CD4-positive, alpha-beta T cell treated with Interferon gamma for 1 hour (primary cell): Measurements from ENCODE around the gene ABCC9.
"Not testable (repeated sequence)": the region's sequence is repeated elsewhere in the genome, so short reads cannot be mapped to it uniquely, and the experiment has no call there.

Experiments
- DNase-seq: peaks from one replicate; pipeline ENCODE4 v3.0.0-alpha.2; 2020

ABCC9 gene

DNA sequence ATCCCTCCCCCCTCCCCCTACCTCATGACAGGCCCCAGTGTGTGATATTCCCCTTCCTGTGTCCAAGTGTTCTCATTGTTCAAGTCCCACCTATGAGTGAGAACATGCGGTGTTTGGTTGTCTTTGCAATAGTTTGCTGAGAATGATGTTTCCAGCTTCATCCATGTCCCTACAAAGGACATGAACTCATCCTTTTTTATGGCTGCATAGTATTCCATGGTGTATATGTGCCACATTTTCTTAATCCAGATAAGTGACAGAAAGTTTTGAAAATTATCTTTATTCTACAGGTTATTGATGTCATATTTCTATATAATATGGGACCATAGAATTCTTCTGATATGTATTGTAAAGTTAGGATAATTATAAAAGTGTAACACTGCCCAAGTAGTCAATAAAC, 11.3 kb downstream of the ABCC9 start:
- not testable (repeated sequence) for DNase-seq

DNA sequence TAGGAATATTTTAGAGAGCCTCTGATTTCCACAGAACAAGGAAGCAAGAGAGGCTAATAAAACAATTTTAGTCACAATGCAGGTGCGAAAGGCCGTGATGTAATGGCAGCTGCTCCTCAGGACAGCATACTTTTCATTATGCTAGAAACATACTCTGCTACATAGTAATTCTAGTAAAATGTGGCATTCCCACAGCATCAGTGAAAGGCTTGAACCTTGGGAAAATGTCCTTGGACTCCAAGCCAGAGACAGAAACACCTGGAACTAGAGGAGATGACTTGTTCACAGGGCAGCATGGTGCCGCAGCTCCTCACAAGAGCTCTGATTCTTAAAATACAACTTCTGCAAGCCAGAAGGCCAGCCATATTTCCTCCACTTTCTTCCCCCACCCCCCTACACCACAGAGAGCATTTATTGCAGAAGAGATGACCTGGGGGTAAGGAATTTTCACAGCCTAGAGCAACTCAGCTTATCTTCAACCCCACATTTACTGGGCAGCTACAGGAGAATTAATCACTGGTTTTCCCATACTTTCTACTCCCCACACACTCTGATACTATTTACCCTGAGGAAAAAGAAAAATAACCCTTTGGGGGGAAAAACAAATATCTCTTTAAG, 15.8 kb downstream of the ABCC9 start:
- no peak for DNase-seq

DNA sequence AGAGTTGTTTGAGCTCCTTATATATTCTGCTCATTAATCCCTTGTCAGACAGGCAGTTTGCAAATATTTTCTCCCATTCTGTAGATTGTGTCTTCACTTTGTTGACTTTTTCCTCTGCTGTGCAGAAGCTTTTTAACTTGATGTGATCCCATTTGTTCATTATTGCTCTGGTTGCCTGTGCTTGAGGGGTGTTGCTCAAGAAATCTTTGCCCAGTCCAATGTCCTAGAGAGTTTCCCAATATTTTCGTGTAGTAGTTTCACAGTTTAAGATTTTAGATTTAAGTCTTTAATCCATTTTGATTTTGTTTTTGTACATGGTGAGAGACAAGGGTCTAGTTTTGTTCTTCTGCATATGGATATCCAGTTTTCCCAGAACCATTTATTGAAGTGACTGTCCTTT, 19.8 kb downstream of the ABCC9 start:
- no peak for DNase-seq

DNA sequence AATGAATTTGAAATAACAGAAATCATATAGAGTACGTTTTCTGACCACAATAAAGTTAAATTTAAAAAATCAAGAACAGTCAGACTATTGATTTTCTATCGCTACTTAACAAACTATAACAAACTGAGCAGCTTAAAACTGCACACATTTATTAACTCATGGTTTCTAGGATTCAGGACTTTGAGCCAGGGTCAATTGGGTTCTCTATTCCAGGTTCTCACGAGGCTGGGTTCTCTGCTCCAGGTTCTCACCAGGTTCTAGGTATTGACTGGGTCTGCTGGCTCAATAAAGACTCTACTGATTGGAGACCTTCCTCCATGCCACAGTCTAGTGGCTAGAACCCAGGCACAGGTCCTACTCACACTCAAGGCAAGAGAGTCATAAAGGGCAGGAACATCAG, 22.8 kb downstream of the ABCC9 start:
- no peak for DNase-seq

DNA sequence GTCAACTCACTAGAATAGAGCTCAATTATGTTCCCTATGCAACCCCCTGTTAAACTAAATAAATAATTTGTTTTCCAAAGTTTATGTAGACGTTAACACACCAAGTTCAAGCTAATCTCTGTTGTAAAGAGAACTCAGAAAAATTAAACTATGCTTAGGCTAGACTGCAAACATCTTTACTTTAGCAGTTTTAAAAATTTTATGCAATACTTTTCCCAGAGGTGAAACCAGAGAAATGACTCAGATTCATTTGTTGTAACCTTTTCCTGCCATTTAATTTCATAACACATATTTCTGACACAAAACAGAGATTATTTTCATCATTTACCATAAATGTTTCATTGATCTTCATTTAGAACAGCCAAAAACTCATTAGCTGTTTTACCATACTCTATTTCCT, 27.4 kb downstream of the ABCC9 start:
- no peak for DNase-seq

DNA sequence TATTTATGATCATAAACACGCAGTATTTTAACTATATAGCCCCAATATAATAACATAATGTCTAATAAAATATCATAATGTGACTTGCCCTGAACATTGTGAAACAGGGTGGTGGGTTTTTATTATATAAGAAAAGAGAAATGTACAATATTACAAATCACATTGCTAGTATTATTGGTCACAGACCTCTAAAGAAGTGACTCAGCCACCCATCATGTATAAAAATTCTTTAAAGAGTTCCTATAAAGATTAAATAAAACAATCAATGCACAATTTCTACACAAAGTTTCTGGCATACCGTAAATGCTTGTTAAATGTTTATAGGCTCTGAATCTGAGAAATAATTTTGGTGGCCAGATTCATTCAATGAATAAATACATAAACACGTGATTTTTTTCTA, 28.9 kb downstream of the ABCC9 start:
- no peak for DNase-seq

DNA sequence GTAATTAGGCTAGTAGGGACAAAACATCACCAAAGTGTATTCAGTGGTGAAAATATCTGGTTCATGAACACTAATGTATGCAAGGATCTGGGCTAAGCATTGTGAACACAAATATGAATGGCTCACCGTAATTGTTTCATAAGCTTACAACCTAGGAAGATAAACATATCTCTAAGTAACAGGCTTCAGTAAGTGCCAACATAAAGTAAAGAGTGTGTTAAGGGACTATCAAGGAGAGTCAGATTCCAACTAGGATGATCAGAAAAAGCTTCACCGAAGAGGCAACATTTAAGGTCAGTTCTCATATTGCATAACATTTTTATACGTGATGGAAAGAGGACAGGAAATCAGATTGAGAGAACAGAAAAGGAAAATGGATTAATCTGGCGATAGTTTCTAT, 29.4 kb downstream of the ABCC9 start:
- no peak for DNase-seq

DNA sequence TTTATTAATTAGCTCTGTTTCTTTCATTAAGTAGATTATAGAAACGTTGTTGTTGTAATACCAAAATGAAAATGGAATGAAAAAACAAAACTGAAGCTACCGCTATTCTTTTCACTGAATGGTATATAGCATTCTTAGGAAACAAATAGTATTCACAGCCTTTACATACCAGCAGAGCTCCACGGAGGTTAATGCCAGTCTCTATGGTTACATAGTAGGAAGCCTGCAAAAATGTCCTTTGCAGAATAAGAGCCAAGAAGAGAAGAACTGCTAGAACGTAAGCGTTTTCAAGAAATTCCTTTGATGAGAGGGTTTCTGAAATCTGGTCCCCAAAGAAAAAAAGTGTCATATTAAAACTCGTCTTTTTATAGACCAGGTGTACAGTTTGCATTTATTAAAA, 30.6 kb downstream of the ABCC9 start:
- no peak for DNase-seq

DNA sequence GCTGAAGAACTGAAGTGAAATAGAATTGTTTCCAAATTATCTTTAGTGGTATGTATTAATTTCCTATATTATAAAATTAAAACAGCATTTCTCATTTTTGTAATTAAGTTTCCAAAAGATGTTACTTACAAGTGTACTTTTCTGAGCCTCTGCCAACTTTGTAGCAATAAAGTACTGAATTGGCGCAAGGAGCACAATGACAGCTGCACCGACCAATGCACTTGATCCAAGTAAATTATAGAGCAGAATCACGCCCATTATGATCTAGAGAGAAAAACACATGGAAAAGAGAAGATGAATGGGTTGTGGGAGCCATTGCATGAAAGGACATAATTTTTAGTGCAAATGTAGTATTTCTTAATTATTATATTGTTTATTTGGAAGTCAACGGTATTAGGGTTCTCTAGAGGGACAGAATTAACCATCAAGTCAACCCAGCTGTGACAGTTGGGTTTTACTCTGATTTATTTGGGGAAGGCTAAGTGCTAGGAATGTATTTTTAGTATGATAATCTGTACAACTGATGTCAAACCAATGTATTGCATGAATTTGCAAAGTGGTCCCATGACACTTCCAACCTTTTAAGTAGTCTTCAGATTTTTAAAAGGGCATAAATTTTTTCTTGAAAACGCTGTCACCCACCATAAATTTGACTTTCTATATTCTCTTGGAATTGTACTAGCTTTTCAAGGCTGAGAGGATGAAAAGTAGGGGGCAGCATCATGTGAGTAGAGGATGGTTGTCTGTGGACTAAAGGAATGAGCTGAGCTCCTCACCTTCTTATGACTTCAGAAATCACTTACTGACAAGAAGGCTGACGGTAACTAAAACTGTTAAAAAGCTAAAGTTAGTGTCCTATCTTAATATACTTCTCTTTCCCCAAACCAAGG, 33.0 kb downstream of the ABCC9 start:
- no peak for DNase-seq

DNA sequence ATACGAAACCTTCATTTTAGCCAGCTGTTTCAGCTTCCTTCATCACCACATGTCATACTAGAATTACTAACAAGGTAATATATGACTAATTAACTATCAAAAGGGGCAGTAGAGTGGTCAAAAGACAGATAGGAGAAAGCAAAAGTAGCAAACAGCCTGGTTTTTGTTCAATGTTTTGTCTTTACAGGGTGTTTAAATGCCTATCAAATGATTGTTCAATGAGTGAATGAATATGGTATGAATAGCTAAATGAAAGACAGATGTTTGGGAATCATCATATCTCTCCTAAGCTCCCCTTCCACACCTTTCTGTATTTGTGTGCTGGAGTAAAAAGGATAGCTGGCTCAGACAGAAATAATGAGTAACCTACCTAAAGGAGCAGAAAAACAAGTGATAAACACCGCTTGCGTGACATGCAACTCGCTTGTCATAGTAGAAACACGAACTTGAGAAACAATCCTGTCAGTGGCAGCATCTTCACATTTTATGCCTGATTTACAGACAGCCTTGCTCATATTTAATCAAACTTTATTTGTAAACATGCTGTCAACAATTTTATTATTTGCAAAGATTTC, 34.2 kb downstream of the ABCC9 start:
- DNase-seq, result no peak

DNA sequence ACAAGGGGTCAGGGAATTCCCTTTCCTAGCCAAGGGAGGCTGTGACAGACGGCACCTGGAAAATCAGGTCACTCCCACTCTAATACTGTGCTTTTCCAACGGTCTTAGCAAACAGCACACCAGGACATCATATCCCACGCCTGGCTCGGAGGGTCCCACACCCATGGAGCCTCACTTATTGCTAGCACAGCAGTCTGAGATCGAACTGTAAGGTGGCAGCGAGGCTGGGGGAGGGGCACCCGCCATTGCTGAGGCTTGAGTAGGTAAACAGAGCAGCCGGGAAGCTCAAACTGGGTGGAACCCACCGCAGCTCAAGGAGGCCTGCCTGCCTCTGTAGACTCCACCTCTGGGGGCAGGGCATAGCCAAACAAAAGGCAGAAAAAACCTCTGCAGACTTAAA, 41.7 kb downstream of the ABCC9 start:
- not testable (repeated sequence) for DNase-seq

DNA sequence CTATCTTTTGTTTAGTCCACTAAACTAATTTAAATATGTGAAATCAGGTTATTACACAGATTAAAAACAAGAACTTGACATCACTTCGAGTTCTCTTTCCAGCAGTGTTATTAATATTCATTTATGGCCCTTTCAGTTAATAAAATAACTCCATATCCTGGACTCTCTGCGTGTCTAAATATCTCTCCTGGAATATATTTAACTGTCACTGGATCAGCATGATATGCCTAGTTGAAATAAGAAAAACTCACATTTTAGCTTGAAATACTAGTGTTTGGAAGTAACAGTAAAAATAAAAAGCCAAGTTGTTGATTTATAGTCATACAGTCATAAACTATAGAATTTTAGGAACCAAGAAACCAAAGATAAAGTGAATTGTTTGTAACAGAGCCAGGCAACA, 45.6 kb downstream of the ABCC9 start:
- DNase-seq, result no peak

DNA sequence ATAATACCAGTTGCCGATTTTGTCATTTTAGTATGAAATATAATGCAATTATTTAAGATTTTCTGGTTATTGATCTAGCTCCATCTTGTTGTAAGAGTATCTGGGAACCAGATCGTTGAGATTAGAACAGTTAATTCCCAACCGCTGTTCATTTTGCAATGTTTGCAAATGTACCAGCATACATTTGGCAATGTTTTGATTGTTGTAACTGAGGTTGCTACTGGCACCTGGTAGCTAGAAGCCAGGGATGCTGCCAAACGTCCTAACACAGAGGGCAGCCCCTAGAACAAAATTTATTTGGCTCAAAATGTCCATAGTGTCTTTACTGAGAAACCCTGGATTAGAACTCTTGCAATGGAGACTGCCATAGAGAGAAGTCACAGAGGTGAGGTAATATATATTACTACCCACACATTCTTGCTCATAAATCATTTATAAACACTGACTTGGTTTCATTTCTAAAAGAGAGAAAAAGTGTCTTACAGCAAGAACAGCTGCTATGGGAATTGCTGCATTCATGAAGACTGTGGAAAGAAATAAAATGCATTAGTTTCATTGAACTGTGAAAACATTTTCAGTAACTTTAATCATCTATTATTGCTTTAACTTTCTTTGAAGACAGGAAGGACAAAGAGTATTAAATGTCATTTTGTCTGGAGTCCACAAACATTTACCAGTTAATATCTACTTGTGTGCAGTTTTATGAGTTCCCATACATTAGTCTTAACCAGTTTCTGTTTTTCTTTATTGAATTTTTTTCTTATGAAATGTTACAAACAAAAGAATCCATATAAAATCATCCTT, 46.2 kb downstream of the ABCC9 start:
- no peak for DNase-seq

DNA sequence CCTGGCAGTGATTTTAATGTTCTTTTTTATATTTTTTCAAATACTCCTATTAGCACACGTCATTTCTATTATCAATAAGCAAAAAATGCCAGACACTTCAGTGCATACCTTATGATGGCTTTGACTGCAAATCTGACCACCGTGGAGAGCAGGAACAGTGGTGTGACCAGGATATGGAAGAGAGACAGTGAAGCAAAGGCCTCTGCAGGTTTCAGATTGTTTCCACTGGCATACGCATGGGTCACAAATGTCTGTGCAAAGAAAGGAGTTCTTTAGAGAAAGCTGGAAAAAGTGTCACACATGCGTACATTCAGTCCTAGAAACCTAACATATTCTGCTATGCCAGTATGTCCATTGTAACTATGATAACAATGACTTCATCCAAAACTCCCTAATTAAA, 47.3 kb downstream of the ABCC9 start:
- DNase-seq, result no peak

DNA sequence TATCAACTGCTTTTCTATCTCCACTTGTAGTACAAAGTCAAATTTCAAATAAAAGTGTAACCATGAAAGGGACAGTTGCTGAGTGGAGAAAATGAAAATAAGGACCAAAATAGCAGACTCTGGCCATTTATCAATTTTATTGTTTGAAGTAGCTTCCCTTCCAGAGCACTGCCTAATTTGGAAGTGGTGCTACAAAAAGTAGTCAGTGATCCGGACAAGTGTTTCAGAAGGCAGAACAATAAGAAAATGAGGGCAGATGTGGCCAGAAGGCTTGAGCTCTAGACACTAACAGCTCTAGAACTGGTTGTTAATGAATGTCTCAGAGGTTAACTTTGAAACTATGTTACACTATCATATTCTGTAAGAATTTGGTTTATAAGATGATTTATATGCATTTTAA, 48.9 kb downstream of the ABCC9 start:
- DNase-seq, result no peak

DNA sequence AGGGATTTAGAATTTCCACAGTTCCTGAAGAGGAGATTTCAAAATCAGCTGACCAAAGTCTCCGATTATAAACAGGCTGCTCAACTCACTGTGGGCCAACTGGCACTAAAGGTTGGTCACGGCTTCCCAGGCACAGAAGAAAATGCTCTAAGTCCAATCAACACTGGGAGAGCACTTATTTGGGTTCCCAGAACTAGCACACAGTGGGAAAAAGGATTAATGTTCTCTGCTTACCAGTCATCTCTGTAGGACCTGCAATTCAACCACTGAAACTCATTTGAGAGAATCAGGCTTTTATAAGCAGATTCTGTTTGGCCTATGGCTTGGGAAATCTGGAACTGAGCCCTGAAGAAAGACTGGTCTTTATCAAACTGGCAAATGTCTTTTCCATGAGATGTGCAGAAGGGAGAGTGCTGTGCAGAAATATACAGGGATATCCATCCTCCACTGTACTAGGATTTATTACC, 49.4 kb downstream of the ABCC9 start:
- no peak for DNase-seq

DNA sequence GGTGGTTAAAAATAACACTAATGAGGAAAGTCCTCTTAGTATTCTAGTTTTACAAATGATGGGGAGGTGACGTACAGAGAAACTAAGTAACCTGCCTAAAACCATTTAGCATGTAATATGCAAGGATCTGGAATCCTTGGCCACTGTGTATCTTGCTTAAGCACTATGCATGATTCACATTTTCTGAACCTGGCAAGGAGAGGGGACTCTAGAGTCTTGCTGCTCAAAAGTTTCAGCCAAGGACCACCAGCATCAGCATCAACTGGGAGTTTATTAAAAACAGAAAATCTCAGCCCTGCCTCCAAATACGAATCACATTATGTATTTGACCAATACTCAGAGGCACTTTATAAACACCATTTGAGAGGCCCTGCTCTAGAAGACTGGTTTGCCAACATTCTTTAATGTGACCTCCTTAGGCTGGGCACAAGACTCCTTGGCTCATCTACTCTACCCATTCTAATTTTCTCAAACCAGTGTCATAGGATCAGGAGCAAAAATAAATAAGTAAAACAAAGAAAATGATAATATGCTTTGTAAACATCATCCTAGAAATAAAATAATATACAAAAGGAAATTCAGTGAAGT, 52.9 kb downstream of the ABCC9 start:
- no peak for DNase-seq

DNA sequence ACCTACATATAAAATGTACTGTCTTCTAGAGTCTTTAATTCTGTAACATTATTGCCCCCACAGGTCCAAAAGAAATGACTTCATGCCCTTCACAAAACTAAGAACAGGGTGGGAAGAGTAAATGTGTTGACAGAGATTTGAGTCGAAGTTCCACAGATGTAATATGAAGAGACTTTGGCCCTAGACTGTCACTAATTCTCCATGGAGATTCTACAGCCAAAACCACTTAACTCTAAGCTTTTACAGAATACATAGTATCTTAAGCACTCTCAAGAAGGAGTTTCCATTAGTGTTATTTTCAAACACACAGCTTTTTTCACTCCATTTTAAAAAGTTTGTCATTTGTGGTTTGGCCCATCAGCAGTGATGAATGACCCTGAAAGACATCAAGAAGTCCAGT, 56.3 kb downstream of the ABCC9 start:
- DNase-seq, result no peak

DNA sequence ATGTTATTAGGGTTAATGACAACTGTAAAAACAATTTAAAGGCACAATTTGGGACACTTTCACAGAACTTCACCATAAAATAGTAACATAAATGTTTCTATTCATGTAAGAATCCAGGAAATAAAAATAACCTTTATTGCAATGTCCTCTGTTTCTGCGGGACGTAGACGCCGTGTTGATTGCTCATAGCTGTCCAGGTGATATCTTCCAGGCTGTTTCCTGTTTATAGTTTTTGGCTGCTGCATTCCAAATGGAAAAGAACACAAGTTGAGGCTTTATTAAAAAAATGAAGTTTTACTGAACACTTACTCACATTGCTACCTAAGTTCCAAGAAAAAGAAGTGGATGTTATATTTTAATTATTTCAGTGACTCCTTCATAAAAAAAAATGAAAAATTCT, 58.6 kb downstream of the ABCC9 start:
- DNase-seq, result no peak

DNA sequence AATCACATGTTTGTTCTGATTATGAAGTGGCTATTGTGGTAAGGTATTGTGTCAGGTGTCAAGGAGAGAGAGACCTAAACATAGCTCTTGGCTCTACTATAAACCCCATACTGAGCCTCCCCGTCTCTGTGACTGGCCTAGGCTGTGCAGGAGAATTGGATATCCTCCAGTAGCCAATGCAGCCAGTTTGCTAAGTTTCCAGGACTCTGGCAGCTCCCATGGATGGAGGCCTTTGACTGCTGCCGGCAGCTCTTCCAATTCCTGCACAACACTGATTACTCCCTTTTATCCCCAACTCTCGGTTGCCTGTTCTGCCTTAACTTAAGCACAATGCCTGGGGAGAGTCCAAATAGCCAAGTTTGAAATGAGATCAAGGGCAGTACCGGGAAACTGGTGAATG, 59.3 kb downstream of the ABCC9 start:
- no peak for DNase-seq

DNA sequence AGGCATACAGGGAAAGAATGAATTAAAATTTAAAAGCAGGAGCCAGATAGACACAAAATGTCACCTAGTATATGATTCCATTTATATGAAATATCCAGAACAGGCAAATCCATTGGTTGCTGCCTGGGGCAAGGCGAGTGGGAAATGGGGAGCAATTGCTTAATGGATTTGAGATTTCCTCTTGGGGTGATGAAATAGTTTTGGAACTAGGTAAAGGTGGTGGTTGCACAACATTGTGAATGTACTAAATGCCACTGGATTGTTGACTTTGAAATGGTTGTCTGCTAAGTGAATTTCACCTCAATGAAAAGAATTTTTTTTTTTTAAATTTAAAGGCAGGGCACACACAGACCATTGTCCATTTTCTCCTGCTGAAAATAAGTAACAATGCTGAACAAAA, 61.9 kb downstream of the ABCC9 start:
- DNase-seq, result no peak

DNA sequence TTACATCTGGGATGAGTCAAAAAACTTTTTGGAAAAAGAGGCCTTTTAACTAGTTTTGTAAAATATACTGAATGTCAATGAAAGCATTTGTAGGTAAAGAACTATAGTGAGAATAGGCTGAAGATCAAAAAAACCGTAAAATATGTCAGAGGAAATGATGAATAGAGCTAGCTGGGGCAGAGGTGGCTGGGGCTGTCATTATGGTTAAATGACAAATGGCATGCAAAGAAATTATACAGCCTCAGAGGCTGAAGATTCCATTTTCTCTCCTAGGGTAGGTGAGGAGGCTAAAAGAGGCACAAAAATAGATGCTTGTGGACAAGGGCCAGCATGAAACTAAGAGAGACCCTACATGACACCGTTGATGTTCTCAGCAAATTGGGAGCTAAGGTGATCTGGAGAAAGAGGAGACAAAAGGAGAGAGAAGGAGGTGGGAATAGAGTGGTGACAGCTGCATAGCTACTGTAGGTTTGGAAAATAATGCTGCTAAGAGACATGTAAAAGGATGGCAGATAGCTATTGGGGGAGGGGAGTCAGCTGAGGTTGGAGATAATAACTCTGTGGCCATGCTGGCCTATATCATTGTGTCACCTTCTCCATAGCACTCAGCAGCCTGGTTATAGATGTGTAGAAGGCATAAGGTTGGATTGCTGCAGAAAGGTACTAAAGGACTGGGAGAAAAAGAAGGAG, 63.8 kb downstream of the ABCC9 start:
- no peak for DNase-seq
